ENCODE measurements around the gene ZNF844. TPM values are rescaled to one million over a fixed set of nuclear protein-coding genes. Genes with fewer than 3 reads are reported as not detected.

The ZNF844 gene
- total and polyA plus RNA-seq, 2 of the 8 experiments (the other 6 are each of a cell fraction or from before 2014, with no cell fraction given) = 3.1 to 9.8 TPM

- Histone ChIP-seq H3K79me1 (ENCODE audit: low read depth, low read length) (no peaks in the 10 kb centered on the region), H4K20me1 (replicated peaks in 1 of 2; ENCODE audit: control insufficient read depth in 1 of 2, insufficient read depth in 2 of 2, low read length in 2 of 2) (no peaks in the 10 kb centered on the region), H3K27ac (ENCODE audit: low read depth, low read length) (peak within 1 kb of the TSS; percentile 76; the same call in 1 of the 2 replicates), H3K23ac (ENCODE audit: insufficient read length) (no peak within 1 kb of the TSS), H4K5ac (ENCODE audit: insufficient read length, low read depth, low read length) (no peak within 1 kb of the TSS), H4K8ac (ENCODE audit: extremely low read depth, insufficient read depth, low read length) (peak within 1 kb of the TSS; percentile 100; the same call in 1 of the 2 replicates), H2BK20ac (ENCODE audit: low read length) (no peak within 1 kb of the TSS), H3K9ac (replicated peaks in 1 of 4; ENCODE audit: extremely low read depth in 1 of 4, low read depth in 3 of 4, low read length in 3 of 4) (peak within 1 kb of the TSS; percentile 9 to 84 (median 80)), H3K4me1 (replicated peaks in 1 of 4; ENCODE audit: control insufficient read depth in 3 of 4, insufficient read depth in 4 of 4, low read length in 3 of 4) (peaks cover 0 to 4% (median 2%) of the 10 kb centered on the region in 4 experiments; a peak in 3 of 7 replicates), H3K79me2 (ENCODE audit: control insufficient read depth in 1 of 2, insufficient read depth in 2 of 2, low read length in 2 of 2) (no peaks in the 10 kb centered on the region), H4K91ac (replicated peaks; ENCODE audit: insufficient read length, low read length) (no peak within 1 kb of the TSS), H3K27me3 (replicated peaks in 1 of 4; ENCODE audit: control insufficient read depth in 3 of 4, extremely low read depth in 1 of 4, insufficient read depth in 3 of 4, low read length in 3 of 4) (peaks cover 0 to 7% (median 2%) of the 10 kb centered on the region in 4 experiments; a peak in 3 of 7 replicates), H3K36me3 (ENCODE audit: control insufficient read depth in 2 of 4, insufficient read depth in 4 of 4, low read length in 3 of 4) (peaks cover 0 to 2% (median 0%) of the 10 kb centered on the region in 4 experiments; a peak in 1 of 8 replicates), H2AFZ (ENCODE audit: low read length) (peak within 1 kb of the TSS; percentile 85; the same call in 1 of the 2 replicates), H3K4me3 (ENCODE audit: extremely low read depth in 1 of 4, insufficient read depth in 2 of 4, low read depth in 3 of 4, low read length in 4 of 4) (peak within 1 kb of the TSS; percentile 58 to 81 (median 80)), H2BK15ac (ENCODE audit: low read length) (no peak within 1 kb of the TSS), H3K14ac (ENCODE audit: insufficient read length) (no peak within 1 kb of the TSS), H3K9me3 (ENCODE audit: insufficient read depth in 2 of 2, low read depth in 1 of 2, low read length in 1 of 2) (no peaks in the 10 kb centered on the region; a peak in 1 of 4 replicates), H2AK5ac (ENCODE audit: low read depth, low read length) (no peak within 1 kb of the TSS), H3K4me2 (ENCODE audit: insufficient read depth in 1 of 2, low read depth in 2 of 2, low read length in 2 of 2) (peak within 1 kb of the TSS; percentile 77 to 90), H3K4ac (replicated peaks; ENCODE audit: insufficient read length, low read depth, low read length) (no peak within 1 kb of the TSS), H3K23me2 (ENCODE audit: low read depth, low read length) (peaks cover 6% of the 10 kb centered on the region), H3K18ac (ENCODE audit: extremely low read depth, low read length) (peak within 1 kb of the TSS; percentile 71; the same call in 1 of the 2 replicates), H3K56ac (replicated peaks; ENCODE audit: insufficient read length, low read depth, low read length) (peak within 1 kb of the TSS; percentile 40), H2BK5ac (ENCODE audit: low read depth, low read length) (no peak within 1 kb of the TSS; the same call in 1 of the 2 replicates), H2BK12ac (ENCODE audit: low read depth, low read length) (peak within 1 kb of the TSS; percentile 87; the same call in 1 of the 2 replicates), H2BK120ac (replicated peaks; ENCODE audit: low read depth, low read length) (no peak within 1 kb of the TSS)
- ChIA-PET CTCF (ENCODE audit: partially characterized antibody) (interaction anchor here (0.6 to 3.8 kb wide), 10 partner anchors 20 to 643 kb away, joined by 3 to 14 read pairs (median 3); no protein-coding TSS in a partner anchor), POLR2A (ENCODE audit: partially characterized antibody) (interaction anchor here (0.9 to 3.9 kb wide), 23 partner anchors 7 to 238 kb away, joined by 3 to 58 read pairs (median 4); partner anchors contain the start of genes ZNF136, ZNF20, ZNF491 and ZNF625)
- peak; percentile 76 to 99 for DNase-seq (ENCODE audit: low read depth in 1 of 2, low spot score in 2 of 2)
- WGBS, 2 experiments (ENCODE audit: extremely low coverage in 1 of 2, insufficient coverage in 1 of 2, insufficient read length in 1 of 2, insufficient replicate concordance in 2 of 2, low coverage in 1 of 2, low lambda C conversion rate in 2 of 2, missing lambda C conversion rate in 1 of 2) = 2% methylated on average over 63 of the region's 68 CpGs; no CpG with 5 or more reads in 1 of the 2 experiments
- peak; percentile 65 for FAIRE-seq
- TF ChIP-seq PHF8 (conservative IDR thresholded peaks at IDR 0.05; ENCODE audit: low read depth, low read length) (peak; percentile 82), SIRT6 (IDR thresholded peaks at IDR 0.05; ENCODE audit: low read length) (no peak), POLR2A (IDR thresholded peaks at IDR 0.05; ENCODE audit: control extremely low read depth in 1 of 2, low read depth in 2 of 2, low read length in 2 of 2) (peak in 1 of 2 experiments; percentile 80; a peak in 2 of 3 replicates), BACH1 (IDR thresholded peaks at IDR 0.05; ENCODE audit: low read length) (no peak), SP4 (IDR thresholded peaks at IDR 0.05; ENCODE audit: low read length) (peak; percentile 65; the same call in 1 of the 2 replicates), GTF2F1 (IDR thresholded peaks at IDR 0.05; ENCODE audit: borderline replicate concordance, low read depth, low read length) (no peak), TEAD4 (IDR thresholded peaks at IDR 0.05; ENCODE audit: low read depth, low read length) (no peak), CTBP2 (IDR thresholded peaks at IDR 0.05; ENCODE audit: borderline replicate concordance, insufficient read depth, insufficient read length, low read length) (no peak), CBX8 (IDR thresholded peaks at IDR 0.05; ENCODE audit: borderline replicate concordance, low read depth, low read length) (no peak), SIN3A (conservative IDR thresholded peaks at IDR 0.05 in 1 of 2, IDR thresholded peaks at IDR 0.05 in 1 of 2; ENCODE audit: low read depth in 1 of 2, low read length in 2 of 2) (peak; percentile 18 to 19; a peak in 2 of 4 replicates)
These were observed 29.0 kb upstream of the ZNF844 start, which contains the start of gene ZNF433 for GRCh38 chr19:12035220-12036172. Gene ZNF433 (minus strand): TSS chr19:12035679. CDS start chr19:12035539, 140 bp downstream.

Data from H1 (cell line).